Measurements from ENCODE around the gene MMD.

DNA sequence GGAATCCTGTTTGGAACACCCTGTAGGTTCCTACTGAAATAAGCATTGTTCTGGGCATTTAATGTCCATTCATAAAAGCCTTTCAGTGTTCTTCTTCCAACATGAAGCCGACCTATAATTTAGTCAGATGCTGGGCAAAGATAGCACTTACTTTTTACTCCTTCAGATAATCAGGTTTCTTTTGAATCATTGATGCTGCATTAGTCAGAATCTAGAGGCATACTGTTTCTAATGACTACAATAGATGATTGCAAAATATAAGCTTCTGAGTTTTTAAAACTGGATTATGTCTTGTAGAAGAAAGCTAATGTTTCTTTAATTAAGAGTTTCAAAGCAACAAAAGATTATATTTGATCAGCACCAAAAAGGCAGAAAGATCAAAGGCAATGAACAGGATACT, 16.0 kb downstream of the MMD start:
- TF ChIP-seq POLR2A (IDR thresholded peaks at IDR 0.05; ENCODE audit: low read depth, low read length) (no peak), POLR2AphosphoS5 (IDR thresholded peaks at IDR 0.05; ENCODE audit: low read depth, low read length) (no peak)
